ENCODE measurements around the gene PON1. TPM values are rescaled to one million over a fixed set of nuclear protein-coding genes. Genes with fewer than 3 reads are reported as not detected.

Gene PON1
- total and polyA plus RNA-seq, 2 of the 8 experiments (the other 6 are each of a cell fraction or from before 2014, with no cell fraction given) = not detected

- H2BK120ac ChIP-seq (replicated peaks; ENCODE audit: low read depth, low read length) = no peak overlapping the region
- H2BK20ac ChIP-seq (ENCODE audit: low read length) = no peak overlapping the region
- no peak overlapping the region for H4K5ac ChIP-seq (ENCODE audit: insufficient read length, low read depth, low read length)
- no peaks in the 10 kb centered on the region for H3K79me1 ChIP-seq (ENCODE audit: low read depth, low read length)
- H2BK15ac ChIP-seq (ENCODE audit: low read length) = no peak overlapping the region
- H3K27me3 ChIP-seq (replicated peaks in 1 of 4; ENCODE audit: control insufficient read depth in 3 of 4, extremely low read depth in 1 of 4, insufficient read depth in 3 of 4, low read length in 3 of 4) = no peaks in the 10 kb centered on the region
- TF ChIP-seq EGR1 (IDR thresholded peaks at IDR 0.05; ENCODE audit: borderline replicate concordance, low read depth, low read length) (no peak), SP4 (IDR thresholded peaks at IDR 0.05; ENCODE audit: low read length) (no peak), SIN3A (conservative IDR thresholded peaks at IDR 0.05 in 1 of 2, IDR thresholded peaks at IDR 0.05 in 1 of 2; ENCODE audit: low read depth in 1 of 2, low read length in 2 of 2) (no peak), HDAC6 (IDR thresholded peaks at IDR 0.05; ENCODE audit: low read depth, low read length) (no peak), SAP30 (IDR thresholded peaks at IDR 0.05; ENCODE audit: insufficient read depth, insufficient replicate concordance, low read length) (no peak), RXRA (IDR thresholded peaks at IDR 0.05; ENCODE audit: insufficient read depth, low read depth, low read length) (no peak), POU5F1 (IDR thresholded peaks at IDR 0.05; ENCODE audit: low read depth, low read length) (no peak), NANOG (IDR thresholded peaks at IDR 0.05; ENCODE audit: insufficient read depth, low read depth, low read length, poor library complexity, severe bottlenecking) (no peak), RBBP5 (IDR thresholded peaks at IDR 0.05; ENCODE audit: borderline replicate concordance, low read depth, low read length) (no peak), NRF1 (IDR thresholded peaks at IDR 0.05; ENCODE audit: low read depth, low read length) (no peak), TEAD4 (IDR thresholded peaks at IDR 0.05; ENCODE audit: low read depth, low read length) (no peak), HDAC2 (IDR thresholded peaks at IDR 0.05; ENCODE audit: borderline replicate concordance in 1 of 2, low read depth in 2 of 2, low read length in 2 of 2) (no peak)
- no peak overlapping the region for H2AFZ ChIP-seq (ENCODE audit: low read length)
- no peak overlapping the region for H3K27ac ChIP-seq (ENCODE audit: low read depth, low read length)
- FAIRE-seq = no peak
- WGBS, 2 experiments (ENCODE audit: extremely low coverage in 1 of 2, insufficient coverage in 1 of 2, insufficient read length in 1 of 2, insufficient replicate concordance in 2 of 2, low coverage in 1 of 2, low lambda C conversion rate in 2 of 2, missing lambda C conversion rate in 1 of 2) = 100% methylated on average over 3 of the region's 3 CpGs; no CpG with 5 or more reads in 1 of the 2 experiments
- H3K23me2 ChIP-seq (ENCODE audit: low read depth, low read length) = no peaks in the 10 kb centered on the region
- ChIA-PET CTCF (ENCODE audit: partially characterized antibody) (interaction anchor here (0.7 kb wide), 1 partner anchor 743 kb away, joined by 3 read pairs; no protein-coding TSS in a partner anchor), POLR2A (ENCODE audit: partially characterized antibody) (no interaction called here)
- peaks cover 0 to 2% (median 0%) of the 10 kb centered on the region in 4 experiments; a peak in 1 of 7 replicates for H3K4me1 ChIP-seq (replicated peaks in 1 of 4; ENCODE audit: control insufficient read depth in 3 of 4, insufficient read depth in 4 of 4, low read length in 3 of 4)
- no peak overlapping the region for H3K4me2 ChIP-seq (ENCODE audit: insufficient read depth in 1 of 2, low read depth in 2 of 2, low read length in 2 of 2)
- no peak for DNase-seq (ENCODE audit: low read depth in 1 of 2, low spot score in 2 of 2)
- H3K79me2 ChIP-seq (ENCODE audit: control insufficient read depth in 1 of 2, insufficient read depth in 2 of 2, low read length in 2 of 2) = no peaks in the 10 kb centered on the region
- no peak overlapping the region for H4K8ac ChIP-seq (ENCODE audit: extremely low read depth, insufficient read depth, low read length)
- H2BK5ac ChIP-seq (ENCODE audit: low read depth, low read length) = no peak overlapping the region
- no peak overlapping the region for H3K14ac ChIP-seq (ENCODE audit: insufficient read length)
- H3K4ac ChIP-seq (replicated peaks; ENCODE audit: insufficient read length, low read depth, low read length) = no peak overlapping the region
- H2BK12ac ChIP-seq (ENCODE audit: low read depth, low read length) = no peak overlapping the region
- H3K9ac ChIP-seq (replicated peaks in 1 of 4; ENCODE audit: extremely low read depth in 1 of 4, low read depth in 3 of 4, low read length in 3 of 4) = no peak overlapping the region
- H3K4me3 ChIP-seq (ENCODE audit: extremely low read depth in 1 of 4, insufficient read depth in 2 of 4, low read depth in 3 of 4, low read length in 4 of 4) = no peak overlapping the region
- no peaks in the 10 kb centered on the region for H4K20me1 ChIP-seq (replicated peaks in 1 of 2; ENCODE audit: control insufficient read depth in 1 of 2, insufficient read depth in 2 of 2, low read length in 2 of 2)
- H4K91ac ChIP-seq (replicated peaks; ENCODE audit: insufficient read length, low read length) = no peak overlapping the region
- H2AK5ac ChIP-seq (ENCODE audit: low read depth, low read length) = no peak overlapping the region
- H3K9me3 ChIP-seq (ENCODE audit: insufficient read depth in 2 of 2, low read depth in 1 of 2, low read length in 1 of 2) = no peaks in the 10 kb centered on the region
- H3K23ac ChIP-seq (ENCODE audit: insufficient read length) = no peak overlapping the region
- H3K18ac ChIP-seq (ENCODE audit: extremely low read depth, low read length) = no peak overlapping the region
- no peaks in the 10 kb centered on the region for H3K36me3 ChIP-seq (ENCODE audit: control insufficient read depth in 2 of 4, insufficient read depth in 4 of 4, low read length in 3 of 4)
- H3K56ac ChIP-seq (replicated peaks; ENCODE audit: insufficient read length, low read depth, low read length) = no peak overlapping the region
Measured at GRCh38 chr7:95317966-95318365, 6.4 kb downstream of the PON1 start.

Measured in H1 (cell line).